Measurements from ENCODE around the gene PHLDA3.

DNA sequence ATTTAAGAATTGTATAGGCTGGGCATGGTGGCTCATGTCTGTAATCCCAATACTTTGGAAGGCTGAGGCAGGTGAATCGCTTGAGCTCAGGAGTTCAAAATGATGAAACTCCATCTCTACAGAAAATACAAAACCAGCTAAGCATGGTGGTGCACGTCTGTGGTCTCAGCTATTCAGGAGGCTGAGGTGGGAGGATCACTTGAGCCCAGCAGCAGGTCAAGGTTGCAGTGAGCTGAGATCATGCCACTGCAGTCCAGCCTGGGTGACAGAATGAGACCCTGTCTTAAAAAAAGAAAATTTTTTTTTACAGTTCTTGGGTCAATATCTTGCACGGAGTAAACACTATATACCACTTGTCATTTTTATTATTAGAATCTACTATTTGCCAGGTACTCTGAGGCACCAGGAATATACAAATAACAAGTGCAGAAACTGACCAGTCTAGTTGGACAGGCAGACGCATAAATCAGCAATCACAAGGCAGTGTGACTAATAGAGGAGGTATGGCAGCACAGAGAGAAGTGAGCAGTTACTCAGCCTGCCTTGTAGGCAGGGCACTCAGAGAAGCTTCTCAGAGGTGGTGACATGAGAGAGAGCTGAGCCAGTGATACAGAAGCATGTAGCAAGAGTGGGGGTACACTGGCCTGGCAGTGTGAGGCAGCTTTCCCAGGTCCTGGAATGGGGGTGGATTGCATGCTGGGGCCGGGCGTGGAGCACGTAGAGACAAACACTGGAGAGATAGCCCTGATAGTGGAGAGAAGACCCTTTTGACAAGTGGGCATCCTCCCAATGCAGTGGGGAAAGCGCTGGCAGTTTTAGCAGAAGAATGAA lies 8.0 kb downstream of the PHLDA3 start:
- TF ChIP-seq, protein P1, sequence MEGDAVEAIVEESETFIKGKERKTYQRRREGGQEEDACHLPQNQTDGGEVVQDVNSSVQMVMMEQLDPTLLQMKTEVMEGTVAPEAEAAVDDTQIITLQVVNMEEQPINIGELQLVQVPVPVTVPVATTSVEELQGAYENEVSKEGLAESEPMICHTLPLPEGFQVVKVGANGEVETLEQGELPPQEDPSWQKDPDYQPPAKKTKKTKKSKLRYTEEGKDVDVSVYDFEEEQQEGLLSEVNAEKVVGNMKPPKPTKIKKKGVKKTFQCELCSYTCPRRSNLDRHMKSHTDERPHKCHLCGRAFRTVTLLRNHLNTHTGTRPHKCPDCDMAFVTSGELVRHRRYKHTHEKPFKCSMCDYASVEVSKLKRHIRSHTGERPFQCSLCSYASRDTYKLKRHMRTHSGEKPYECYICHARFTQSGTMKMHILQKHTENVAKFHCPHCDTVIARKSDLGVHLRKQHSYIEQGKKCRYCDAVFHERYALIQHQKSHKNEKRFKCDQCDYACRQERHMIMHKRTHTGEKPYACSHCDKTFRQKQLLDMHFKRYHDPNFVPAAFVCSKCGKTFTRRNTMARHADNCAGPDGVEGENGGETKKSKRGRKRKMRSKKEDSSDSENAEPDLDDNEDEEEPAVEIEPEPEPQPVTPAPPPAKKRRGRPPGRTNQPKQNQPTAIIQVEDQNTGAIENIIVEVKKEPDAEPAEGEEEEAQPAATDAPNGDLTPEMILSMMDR (IDR thresholded peaks at IDR 0.05) = no peak
- no peak for TF ChIP-seq POLR2A (IDR thresholded peaks at IDR 0.05)
